K562 treated with DMSO at 1 percent for 24 hours (cell line): ENCODE measurements around the gene TSPAN7. TPM values are rescaled to one million over a fixed set of nuclear protein-coding genes. Genes with fewer than 3 reads are reported as not detected.

Source experiments
- total RNA-seq: library from RNA; unstranded; fragments of 300-600 nt; gene quantifications from 2 replicates; pipeline ENCODE4 v1.2.3, GENCODE V29; 2022; ENCODE audit warnings: low read depth; ENCODE audit not compliant: insufficient read depth

Gene TSPAN7, protein sequence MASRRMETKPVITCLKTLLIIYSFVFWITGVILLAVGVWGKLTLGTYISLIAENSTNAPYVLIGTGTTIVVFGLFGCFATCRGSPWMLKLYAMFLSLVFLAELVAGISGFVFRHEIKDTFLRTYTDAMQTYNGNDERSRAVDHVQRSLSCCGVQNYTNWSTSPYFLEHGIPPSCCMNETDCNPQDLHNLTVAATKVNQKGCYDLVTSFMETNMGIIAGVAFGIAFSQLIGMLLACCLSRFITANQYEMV
- total RNA-seq = not detected in 2 replicates

GRCh38 chrX:38561126-38561868 is at the start of gene TSPAN7:
Gene TSPAN7, plus strand, starts transcription at chrX:38561542. Its CDS starts 5 bp downstream, at chrX:38561547.

Other genes with a start within 250 kb of the TSPAN7 start
- 2.0 and 2.1 TPM in 2 replicates for gene RPGR, start 234.0 kb upstream of the TSPAN7 start, total RNA-seq
- not detected in 2 replicates for gene OTC, start 208.9 kb upstream of the TSPAN7 start, total RNA-seq
- gene MID1IP1, start 239.9 kb downstream of the TSPAN7 start, total RNA-seq = 151 and 152 TPM in 2 replicates